SKM-1 (cell line): ENCODE results near the gene MUC16.
A peak's percentile ranks its signal among the peaks of the same experiment; 100 is the strongest.
"Not testable (repeated sequence)": the region's sequence is repeated elsewhere in the genome, so short reads cannot be mapped to it uniquely, and the experiment has no call there.

Experiments used
- DNase-seq: peaks from one replicate; lab custom pipeline; 2025; ENCODE audit not compliant: unreplicated experiment; lab: John Stamatoyannopoulos, UW

Gene MUC16

GRCh38 chr19:9009935-9010651 is at the start of gene MUC16:
MUC16 (minus strand) TSS chr19:9010409.
- DNase-seq: no peak

- DNase-seq: peak; percentile 35
These were observed 48.9 kb upstream of the MUC16 start for GRCh38 chr19:9058905-9059667.

GRCh38 chr19:9057505-9058258 is 47.5 kb upstream of the MUC16 start:
- DNase-seq: no peak

- DNase-seq: not testable (repeated sequence)
These were observed 45.9 kb upstream of the MUC16 start for GRCh38 chr19:9056131-9056530.

GRCh38 chr19:9054765-9055164 is 44.6 kb upstream of the MUC16 start:
- no peak for DNase-seq

- no peak for DNase-seq
These were observed 44.0 kb upstream of the MUC16 start for GRCh38 chr19:9054207-9054606.

- DNase-seq: not testable (repeated sequence)
These were observed 43.5 kb upstream of the MUC16 start for GRCh38 chr19:9053674-9054073.

- DNase-seq: no peak
These were observed 42.7 kb upstream of the MUC16 start for GRCh38 chr19:9052894-9053293.

- DNase-seq: no peak
These were observed 36.5 kb upstream of the MUC16 start for GRCh38 chr19:9046694-9047093.

- no peak for DNase-seq
These were observed 34.2 kb upstream of the MUC16 start for GRCh38 chr19:9044449-9044848.

GRCh38 chr19:9043524-9043923 is 33.3 kb upstream of the MUC16 start:
- DNase-seq: no peak

GRCh38 chr19:9041023-9041422 is 30.8 kb upstream of the MUC16 start:
- DNase-seq: no peak

GRCh38 chr19:9040131-9040530 is 29.9 kb upstream of the MUC16 start:
- DNase-seq: no peak

GRCh38 chr19:9039728-9040127 is 29.5 kb upstream of the MUC16 start:
- no peak for DNase-seq

- no peak for DNase-seq
These were observed 27.3 kb upstream of the MUC16 start for GRCh38 chr19:9037400-9038062.

GRCh38 chr19:9032136-9032631 is 22.0 kb upstream of the MUC16 start:
- no peak for DNase-seq

- no peak for DNase-seq
These were observed 8.1 kb upstream of the MUC16 start for GRCh38 chr19:9018163-9018875.

GRCh38 chr19:9014803-9015202 is 4.6 kb upstream of the MUC16 start:
- DNase-seq: no peak

- no peak for DNase-seq
These were observed 3.8 kb upstream of the MUC16 start for GRCh38 chr19:9013988-9014387.

GRCh38 chr19:9011875-9012274 is 1.7 kb upstream of the MUC16 start:
- DNase-seq: no peak
